Stomach (tissue), 4 donors: Measurements from ENCODE around the gene SLC22A17.

Experiments
- CTCF ChIP-seq, 7 experiments: fragments of 450-650 bp in 4 of 7; fragments of 200-600 bp in 3 of 7; sonication (generic) in 3 of 7; IDR thresholded peaks; one replicate each; pipeline ENCODE4 v1.5.1; 2016 to 2019; ENCODE audit warnings: antibody characterized with exemption in 7 of 7, control low read depth in 2 of 7, mild to moderate bottlenecking in 1 of 7
- EP300 ChIP-seq: sonication (generic); formaldehyde crosslinking; IDR thresholded peaks from one replicate; pipeline ENCODE4 v1.6.1; 2017; ENCODE audit warnings: antibody characterized with exemption
- POLR2A ChIP-seq, 4 donors: fragments of 450-650 bp; IDR thresholded peaks; one replicate each; pipeline ENCODE4 v1.6.1; 2016; ENCODE audit warnings: antibody characterized with exemption in 4 of 4, control low read depth in 2 of 4, mild to moderate bottlenecking in 1 of 4, moderate library complexity in 1 of 4
- POLR2AphosphoS5 ChIP-seq, 3 donors: sonication (generic); formaldehyde crosslinking; IDR thresholded peaks; one replicate each; pipeline ENCODE4 v1.6.1; 2016; ENCODE audit warnings: antibody characterized with exemption in 3 of 3

- TF ChIP-seq EP300 (no peak), CTCF (IDR thresholded peaks at IDR 0.05) (no peak), POLR2A (IDR thresholded peaks at IDR 0.05) (no peak), POLR2AphosphoS5 (IDR thresholded peaks at IDR 0.05) (no peak)
Measured at GRCh38 chr14:23372509-23372908, 19.8 kb upstream of the SLC22A17 start, which contains the start of gene IL25.
